DLD1 (cell line): ENCODE results near the gene ZNF124.

Source experiments
- in situ Hi-C: cut with HindIII; loops from 2 replicates; pipeline ENCODE4 v1.10.0; 2017; ENCODE audit warnings: low sequenced_read_pairs

Gene ZNF124

GRCh38 chr1:247114351-247115140, 57.3 kb downstream of the ZNF124 start:
- in situ Hi-C loops, result no loop called here

- in situ Hi-C loops, result no loop called here
Measured at GRCh38 chr1:247113733-247114271, 58.0 kb downstream of the ZNF124 start.

- in situ Hi-C loops, result no loop called here
Measured at GRCh38 chr1:247113094-247113497, 58.7 kb downstream of the ZNF124 start.

GRCh38 chr1:247112479-247112781, 59.4 kb downstream of the ZNF124 start:
- in situ Hi-C loops, result no loop called here

- in situ Hi-C loops, result no loop called here
Measured at GRCh38 chr1:247111700-247112478, 59.9 kb downstream of the ZNF124 start.

GRCh38 chr1:247111259-247111699, 60.5 kb downstream of the ZNF124 start:
- in situ Hi-C loops, result no loop called here

GRCh38 chr1:247110627-247111258, 61.1 kb downstream of the ZNF124 start:
- in situ Hi-C loops, result no loop called here

GRCh38 chr1:247107694-247108093, 64.1 kb downstream of the ZNF124 start:
- in situ Hi-C loops, result no loop called here

- in situ Hi-C loops, result no loop called here
Measured at GRCh38 chr1:247105966-247106365, 65.9 kb downstream of the ZNF124 start.
